D721Med (cell line): ENCODE results near the gene ALDH1A2.

Experiments used
- DNase-seq: peaks from one replicate; pipeline ENCODE4 v3.0.0; 2011; ENCODE audit warnings: low spot score; ENCODE audit not compliant: insufficient read length
- FAIRE-seq: peaks from 2 replicates; lab custom pipeline; 2011; peaks lifted over from hg19 to GRCh38; lab: Jason Lieb, UNC
- CTCF ChIP-seq: IDR thresholded peaks from 2 replicates; pipeline ENCODE4 v1.5.1; 2012; ENCODE audit warnings: mild to moderate bottlenecking, control low read depth; ENCODE audit not compliant: insufficient read depth; ENCODE audit errors: missing control alignments

Gene ALDH1A2

DNA sequence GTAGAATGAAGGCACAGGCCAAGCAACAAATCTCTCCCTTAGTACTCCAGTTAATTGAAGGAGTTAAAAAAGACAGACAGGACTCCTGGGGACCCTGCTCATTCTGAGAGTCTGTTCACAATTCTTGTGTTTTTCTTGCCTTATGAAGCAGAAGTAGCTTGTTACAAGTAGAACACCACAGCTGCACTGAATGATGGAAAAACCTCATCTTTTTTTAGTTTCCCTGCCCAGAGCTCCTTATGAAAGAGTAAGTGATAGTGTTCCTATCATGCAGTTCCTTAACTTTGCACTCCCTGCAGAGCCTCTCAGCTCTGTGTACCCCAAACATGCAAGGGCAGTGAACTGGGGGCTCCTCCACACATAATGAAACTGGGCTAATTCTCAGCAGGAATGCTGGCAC, 95.5 kb downstream of the ALDH1A2 start:
- no peak for FAIRE-seq
- DNase-seq = no peak
- no peak for TF ChIP-seq CTCF

DNA sequence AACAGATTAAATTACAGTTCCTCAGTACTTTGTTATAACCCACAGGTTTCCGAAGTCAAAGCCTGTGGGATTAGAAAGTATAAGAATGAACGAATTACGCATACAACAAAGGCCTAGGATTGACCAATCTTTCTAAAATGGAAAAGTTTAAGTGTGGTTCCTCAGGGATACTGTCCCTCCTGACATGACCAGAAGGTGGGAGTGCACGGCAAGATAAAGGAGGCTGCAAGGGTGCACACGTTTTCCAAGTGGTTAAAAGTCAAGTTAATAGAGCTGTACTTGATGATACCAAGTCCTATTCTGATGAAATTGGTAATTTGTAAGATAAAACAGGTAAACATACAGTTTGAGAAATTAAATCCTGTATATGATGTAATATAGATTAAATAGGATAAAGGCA, 96.2 kb downstream of the ALDH1A2 start:
- FAIRE-seq (no peak), DNase-seq (no peak)
- peak; percentile 18 for TF ChIP-seq CTCF

GRCh38 chr15:57962887-57963286, 102.6 kb downstream of the ALDH1A2 start:
- FAIRE-seq (no peak), DNase-seq (no peak)
- no peak for TF ChIP-seq CTCF

- no peak for DNase-seq
- TF ChIP-seq CTCF = no peak
- no peak for FAIRE-seq
Measured at GRCh38 chr15:57961919-57962318, 103.6 kb downstream of the ALDH1A2 start.

GRCh38 chr15:57957113-57957512, 108.4 kb downstream of the ALDH1A2 start:
- DNase-seq (no peak), FAIRE-seq (no peak)
- TF ChIP-seq CTCF = no peak

DNA sequence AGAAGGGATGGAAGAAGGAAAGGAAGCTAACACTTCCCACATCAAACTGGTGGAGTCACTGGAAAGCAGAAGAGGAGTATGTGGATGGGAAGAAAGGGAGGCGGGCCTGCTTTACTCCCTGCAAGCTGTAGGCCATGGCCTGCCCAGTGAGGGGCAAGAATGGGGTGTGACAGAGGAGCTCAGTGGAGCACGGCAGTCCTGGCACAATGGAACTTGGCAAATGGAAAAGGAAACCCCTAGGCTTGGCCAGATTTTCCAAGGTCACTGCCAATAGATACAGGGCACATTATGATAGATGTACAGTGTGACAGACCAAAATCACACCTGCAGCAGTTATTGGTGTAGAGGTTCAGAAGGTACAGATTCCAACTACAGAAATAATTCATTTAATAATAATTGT, 111.6 kb downstream of the ALDH1A2 start:
- no peak for TF ChIP-seq CTCF
- FAIRE-seq (no peak), DNase-seq (no peak)

GRCh38 chr15:57951328-57951932, 114.1 kb downstream of the ALDH1A2 start:
- FAIRE-seq = no peak

More at GRCh38 chr15:57951328-57951932, 114.1 kb downstream of the ALDH1A2 start:
- no peak for TF ChIP-seq CTCF
- DNase-seq = no peak
